NOMO-1 treated with dmso at 0.1 percent for 144 hours (cell line): Measurements from ENCODE around the gene CREB5.

Source experiments
- DNase-seq: peaks from one replicate; lab custom pipeline; 2025; ENCODE audit not compliant: unreplicated experiment; lab: John Stamatoyannopoulos, UW

The CREB5 gene

DNA sequence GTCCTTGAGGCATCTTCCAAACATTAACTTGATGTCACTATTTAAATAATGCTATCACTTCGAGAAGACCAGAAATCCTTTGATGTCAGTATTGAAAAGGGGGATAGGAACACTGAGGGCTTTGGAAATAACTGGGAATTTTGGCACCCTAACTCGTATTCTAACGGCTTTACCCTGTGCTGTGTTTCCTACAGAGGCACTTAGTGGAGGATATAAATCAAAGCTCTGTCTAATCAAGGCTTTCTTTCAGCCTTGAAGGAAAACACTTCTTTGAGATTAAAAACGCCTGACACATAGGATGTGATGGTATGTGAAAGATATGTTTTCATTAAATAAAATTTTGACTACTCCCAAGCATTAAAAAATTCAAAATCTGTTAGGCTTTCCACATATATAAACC is 62.3 kb downstream of the CREB5 start:
- no peak for DNase-seq

DNA sequence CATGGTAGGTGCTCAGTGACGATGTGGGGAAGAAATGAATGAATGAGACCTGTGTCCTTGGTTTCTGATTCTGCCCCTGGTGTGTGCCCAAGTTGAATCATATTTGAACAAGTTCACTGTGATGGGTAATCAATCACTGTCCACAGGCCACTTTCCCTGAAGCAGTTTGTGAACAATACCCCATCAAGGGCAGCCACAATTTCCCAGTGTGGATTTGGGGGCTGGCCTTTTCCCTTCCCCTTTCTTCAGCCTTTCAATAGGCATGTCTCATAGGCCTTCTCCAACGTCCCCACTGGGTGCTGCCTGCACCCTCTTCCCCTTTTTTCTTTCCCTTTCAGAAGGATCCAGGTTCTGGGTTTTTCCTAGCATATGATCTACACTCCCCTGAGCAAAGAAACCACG is 64.7 kb downstream of the CREB5 start:
- no peak for DNase-seq

DNA sequence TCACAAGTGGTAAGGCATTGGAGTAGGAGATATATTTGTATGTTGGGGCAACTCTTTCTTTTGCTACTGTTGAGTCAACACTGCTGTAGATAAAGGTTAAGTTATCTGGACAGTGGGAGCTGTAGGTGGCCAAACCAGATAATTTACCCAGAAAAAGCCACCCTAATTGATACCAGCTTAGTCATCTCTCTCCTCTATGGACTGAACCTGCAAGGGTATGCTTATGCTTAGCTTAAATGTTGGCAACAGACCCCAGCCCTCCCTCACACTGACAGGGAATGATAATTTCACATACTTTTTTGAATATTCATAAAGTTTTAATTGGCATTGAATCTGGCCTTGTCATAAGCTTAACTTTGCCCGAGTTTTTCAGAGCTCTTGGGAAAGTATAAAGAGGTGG is 66.3 kb downstream of the CREB5 start:
- DNase-seq = no peak

GRCh38 chr7:28479507-28479947 is 67.2 kb downstream of the CREB5 start:
- no peak for DNase-seq

DNA sequence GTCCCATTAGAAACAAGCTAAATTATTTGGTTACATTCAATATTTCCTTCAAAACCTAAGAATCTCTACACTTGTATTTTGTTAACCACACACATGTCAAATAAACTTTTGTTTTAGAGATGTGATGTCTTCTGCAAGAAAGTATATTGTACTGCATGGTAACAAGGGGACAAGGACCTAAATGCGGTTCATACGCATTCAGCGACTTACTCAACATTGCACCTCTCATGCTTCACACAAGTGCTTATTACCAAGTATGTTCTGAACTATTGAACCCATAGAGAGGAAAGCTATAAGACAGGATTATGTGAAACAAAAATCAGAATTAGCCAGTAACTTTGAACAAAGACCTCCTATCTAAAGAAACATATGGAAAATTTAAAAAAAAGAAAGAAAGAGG is 68.3 kb downstream of the CREB5 start:
- DNase-seq = no peak

- no peak for DNase-seq
Observed at GRCh38 chr7:28481091-28481926, 69.0 kb downstream of the CREB5 start.

GRCh38 chr7:28483112-28483511 is 70.8 kb downstream of the CREB5 start:
- no peak for DNase-seq

- DNase-seq = no peak
Observed at GRCh38 chr7:28483908-28484605, 71.7 kb downstream of the CREB5 start.

DNA sequence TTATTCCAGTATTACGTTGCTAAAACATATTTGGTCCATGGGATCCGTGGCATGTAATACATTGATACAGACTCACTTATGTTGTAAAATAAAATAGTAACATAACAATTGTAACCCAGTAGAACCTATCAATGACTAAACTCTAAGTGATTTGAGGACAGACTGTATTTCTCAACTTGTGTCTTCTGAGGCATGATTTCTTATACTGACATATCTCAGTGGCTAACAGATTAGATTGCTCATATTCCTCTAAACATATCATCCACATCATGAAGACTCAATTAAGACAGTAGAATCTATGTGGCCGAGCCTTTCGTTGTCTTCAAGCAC is 72.3 kb downstream of the CREB5 start:
- no peak for DNase-seq

DNA sequence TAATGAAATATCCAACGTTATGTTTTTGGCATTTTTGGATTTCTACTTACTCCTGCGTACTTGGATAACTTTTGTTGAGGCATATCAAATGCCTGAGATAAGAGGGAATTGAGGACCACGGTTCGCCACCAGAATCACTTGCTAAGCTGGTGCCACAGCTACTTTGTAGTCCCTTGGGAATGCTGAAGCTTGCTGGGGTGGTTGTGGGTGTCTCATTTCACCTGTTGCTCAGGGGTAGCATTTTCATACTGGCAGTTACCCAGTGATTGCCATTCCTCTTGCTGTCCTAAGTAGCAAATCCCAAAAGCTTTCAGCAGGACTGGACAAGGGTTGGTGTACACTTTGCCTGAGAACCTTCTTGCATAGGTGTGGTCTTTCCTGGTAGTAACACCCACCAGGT is 75.2 kb downstream of the CREB5 start:
- no peak for DNase-seq

DNA sequence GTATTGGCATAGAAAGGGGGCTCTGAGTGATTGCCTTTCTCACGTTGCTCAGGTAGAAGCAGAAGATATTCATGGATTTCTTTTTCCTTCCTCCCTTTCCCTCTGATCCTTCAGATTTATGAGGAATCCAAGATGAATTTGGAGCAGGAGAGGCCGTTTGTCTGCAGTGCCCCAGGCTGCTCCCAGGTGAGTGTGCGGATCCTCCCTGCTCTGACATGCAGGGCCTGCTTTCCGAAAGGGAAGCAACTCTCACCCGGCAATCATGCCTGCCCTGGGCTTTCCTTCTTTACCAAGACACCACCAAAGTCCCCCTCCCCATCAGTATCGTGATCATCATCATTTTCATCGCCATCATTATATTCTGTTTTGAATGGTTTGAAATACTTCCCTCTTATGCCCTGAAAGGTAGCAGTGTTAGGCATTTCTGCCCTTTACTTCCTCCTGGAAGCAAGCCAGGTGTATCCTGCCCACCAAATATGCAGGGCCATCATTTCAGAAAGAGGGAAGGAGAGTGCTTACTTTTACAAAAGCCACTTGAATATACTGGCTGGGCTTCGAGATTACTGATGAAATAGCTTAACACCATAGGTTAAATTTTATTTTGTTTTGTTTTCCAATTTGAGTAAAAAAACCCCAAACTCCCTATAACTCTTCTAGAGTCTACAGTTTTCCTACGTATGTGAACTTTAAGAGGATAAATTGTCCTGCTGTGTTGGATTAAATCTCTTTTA is 75.9 kb downstream of the CREB5 start:
- no peak for DNase-seq

- DNase-seq = no peak
Observed at GRCh38 chr7:28490831-28491230, 78.5 kb downstream of the CREB5 start.

DNA sequence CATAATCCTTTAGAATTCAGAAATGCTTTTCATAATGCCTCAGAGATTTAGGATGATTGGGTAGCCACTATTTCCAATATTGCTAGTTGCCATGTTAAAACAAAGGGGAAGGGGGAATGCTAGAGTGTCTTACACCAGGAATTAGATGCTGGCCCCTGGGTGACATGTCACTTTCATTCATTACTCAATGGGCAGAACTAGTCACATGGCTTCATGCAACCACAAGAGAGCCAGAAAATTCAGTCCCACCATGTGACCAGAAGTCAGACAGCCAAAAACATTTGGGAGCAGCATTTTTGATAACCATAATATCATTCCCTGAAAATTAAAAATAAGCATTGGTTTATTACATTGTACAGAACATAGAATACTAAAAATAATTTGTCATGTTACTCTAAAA is 81.2 kb downstream of the CREB5 start:
- DNase-seq = no peak

- no peak for DNase-seq
Observed at GRCh38 chr7:28497009-28497408, 84.7 kb downstream of the CREB5 start.

GRCh38 chr7:28498636-28499035 is 86.3 kb downstream of the CREB5 start:
- no peak for DNase-seq

DNA sequence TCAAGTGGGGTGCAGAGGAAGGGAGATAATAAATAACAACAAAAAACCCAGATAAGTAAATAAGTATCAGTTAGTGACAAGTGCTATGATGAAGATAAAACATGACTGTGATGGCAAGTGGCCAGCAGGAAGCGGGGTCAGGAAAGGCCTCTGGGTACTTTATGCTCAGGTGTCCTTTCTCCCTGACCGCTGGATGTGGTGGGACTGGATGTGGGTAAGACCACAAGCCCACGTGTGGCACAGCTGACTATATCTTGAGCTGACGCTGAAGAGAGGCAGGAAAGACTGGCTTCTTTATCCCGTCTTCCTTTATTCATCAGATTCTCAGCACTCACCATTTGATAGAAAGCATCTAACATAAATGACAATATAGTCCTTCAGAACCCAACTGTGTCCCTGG is 87.8 kb downstream of the CREB5 start:
- DNase-seq = no peak

- DNase-seq = no peak
Observed at GRCh38 chr7:28502408-28502807, 90.1 kb downstream of the CREB5 start.

DNA sequence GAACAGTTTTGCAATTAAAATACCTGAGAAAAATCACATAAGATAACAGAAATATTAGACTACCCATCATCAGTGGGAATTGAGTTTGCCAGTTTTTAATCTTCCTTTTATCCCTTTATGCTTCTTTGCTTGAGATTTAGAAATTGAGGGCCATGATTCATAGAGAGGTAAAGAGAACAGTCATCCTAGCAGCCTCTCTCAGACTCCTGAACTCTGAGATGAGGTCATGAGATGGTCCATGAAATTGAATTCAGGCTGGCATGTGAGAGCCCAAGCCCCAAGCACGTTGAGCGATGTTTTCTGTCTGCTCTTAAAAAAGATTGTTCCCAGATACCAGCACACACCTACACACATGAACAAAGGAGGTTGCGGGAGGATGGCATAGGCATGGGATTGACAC is 91.1 kb downstream of the CREB5 start:
- DNase-seq = no peak

GRCh38 chr7:28505014-28505413 is 92.7 kb downstream of the CREB5 start:
- no peak for DNase-seq

DNA sequence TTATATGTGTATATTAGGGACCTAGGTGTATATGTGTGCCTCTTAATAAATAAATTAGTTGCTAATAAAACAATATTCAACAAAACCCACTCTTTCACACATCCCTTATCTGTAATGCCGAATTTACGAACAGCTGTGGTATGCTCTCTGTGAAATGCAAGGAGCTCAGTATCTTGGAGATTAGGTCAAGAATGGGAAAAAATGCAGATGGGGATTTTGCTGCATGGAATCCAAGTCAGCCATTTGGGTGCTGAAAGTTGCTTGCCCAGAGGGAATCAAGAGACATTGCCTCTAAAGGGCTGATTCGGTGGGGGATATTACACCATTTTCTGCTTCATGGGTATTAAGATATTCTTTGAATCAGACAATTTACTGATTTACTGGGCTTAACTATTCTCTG is 93.5 kb downstream of the CREB5 start:
- DNase-seq = no peak

- DNase-seq = no peak
Observed at GRCh38 chr7:28507525-28508282, 95.4 kb downstream of the CREB5 start.
